ENCODE results near the gene DCP1A. TPM values are rescaled to one million over a fixed set of nuclear protein-coding genes. Genes with fewer than 3 reads are reported as not detected.
A peak's percentile ranks its signal among the peaks of the same experiment; 100 is the strongest.

DCP1A gene
- total and polyA plus RNA-seq, 9 of the 15 experiments (the other 6 are each of a cell fraction or from before 2014, with no cell fraction given) = 6.6 to 33.7 (median 13.3) TPM

DNA sequence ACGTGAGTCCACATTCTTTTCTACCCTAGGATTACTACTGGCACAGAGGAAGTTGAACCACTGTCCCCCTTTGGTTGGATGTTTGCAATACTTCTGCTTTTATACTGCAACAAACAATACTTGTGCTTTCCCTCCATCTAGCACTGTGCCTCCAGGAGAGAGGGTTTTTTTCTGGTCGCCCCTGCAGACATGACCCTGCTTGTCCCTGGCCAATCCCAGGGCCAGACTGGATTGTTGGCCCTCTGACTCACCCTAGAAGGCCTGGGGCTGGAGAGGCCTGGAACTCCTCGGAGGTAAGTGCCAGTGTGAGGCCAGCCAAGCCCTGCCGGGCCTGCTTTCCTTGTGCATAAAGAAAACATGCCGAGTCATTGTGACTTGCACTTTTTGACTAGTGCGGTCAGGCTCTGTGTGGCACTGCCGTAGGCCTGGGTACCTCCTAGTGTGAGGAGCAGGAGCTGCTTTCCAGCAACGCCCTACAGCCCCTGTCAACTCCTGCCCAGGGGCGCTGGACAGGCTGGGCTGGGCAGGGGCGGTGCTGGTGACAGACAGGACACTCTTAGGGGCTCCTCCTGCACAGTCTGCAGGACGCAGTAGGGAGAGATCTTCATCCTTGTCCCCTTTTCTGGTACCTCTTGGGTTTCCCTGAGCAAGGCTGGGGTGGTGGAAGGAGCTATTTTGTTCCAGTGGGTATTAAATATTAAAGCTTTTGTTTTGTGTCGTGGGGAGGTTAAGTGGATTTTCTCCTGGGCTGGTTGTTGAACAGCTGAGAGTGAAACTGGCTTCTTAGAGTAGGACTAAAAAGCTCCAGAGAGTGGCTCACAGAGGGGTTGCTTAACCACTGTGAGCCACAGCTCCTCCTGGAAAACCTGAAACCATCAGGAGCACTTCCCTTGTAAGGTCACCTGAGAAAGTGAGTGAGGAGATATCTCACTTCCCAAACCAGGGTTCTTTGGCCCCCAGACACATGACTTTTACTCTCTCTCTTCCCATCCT, 77.2 kb downstream of the DCP1A start (continued):
- TF ChIP-seq, protein P1, sequence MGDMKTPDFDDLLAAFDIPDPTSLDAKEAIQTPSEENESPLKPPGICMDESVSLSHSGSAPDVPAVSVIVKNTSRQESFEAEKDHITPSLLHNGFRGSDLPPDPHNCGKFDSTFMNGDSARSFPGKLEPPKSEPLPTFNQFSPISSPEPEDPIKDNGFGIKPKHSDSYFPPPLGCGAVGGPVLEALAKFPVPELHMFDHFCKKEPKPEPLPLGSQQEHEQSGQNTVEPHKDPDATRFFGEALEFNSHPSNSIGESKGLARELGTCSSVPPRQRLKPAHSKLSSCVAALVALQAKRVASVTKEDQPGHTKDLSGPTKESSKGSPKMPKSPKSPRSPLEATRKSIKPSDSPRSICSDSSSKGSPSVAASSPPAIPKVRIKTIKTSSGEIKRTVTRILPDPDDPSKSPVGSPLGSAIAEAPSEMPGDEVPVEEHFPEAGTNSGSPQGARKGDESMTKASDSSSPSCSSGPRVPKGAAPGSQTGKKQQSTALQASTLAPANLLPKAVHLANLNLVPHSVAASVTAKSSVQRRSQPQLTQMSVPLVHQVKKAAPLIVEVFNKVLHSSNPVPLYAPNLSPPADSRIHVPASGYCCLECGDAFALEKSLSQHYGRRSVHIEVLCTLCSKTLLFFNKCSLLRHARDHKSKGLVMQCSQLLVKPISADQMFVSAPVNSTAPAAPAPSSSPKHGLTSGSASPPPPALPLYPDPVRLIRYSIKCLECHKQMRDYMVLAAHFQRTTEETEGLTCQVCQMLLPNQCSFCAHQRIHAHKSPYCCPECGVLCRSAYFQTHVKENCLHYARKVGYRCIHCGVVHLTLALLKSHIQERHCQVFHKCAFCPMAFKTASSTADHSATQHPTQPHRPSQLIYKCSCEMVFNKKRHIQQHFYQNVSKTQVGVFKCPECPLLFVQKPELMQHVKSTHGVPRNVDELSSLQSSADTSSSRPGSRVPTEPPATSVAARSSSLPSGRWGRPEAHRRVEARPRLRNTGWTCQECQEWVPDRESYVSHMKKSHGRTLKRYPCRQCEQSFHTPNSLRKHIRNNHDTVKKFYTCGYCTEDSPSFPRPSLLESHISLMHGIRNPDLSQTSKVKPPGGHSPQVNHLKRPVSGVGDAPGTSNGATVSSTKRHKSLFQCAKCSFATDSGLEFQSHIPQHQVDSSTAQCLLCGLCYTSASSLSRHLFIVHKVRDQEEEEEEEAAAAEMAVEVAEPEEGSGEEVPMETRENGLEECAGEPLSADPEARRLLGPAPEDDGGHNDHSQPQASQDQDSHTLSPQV (IDR thresholded peaks at IDR 0.05) = peak; percentile 99
- no peak for TF ChIP-seq ATF1 (CRISPR knock-in tag; IDR thresholded peaks at IDR 0.05)
- peak; percentile 41; the same call in 1 of the 2 replicates for TF ChIP-seq ATF1 (tag; IDR thresholded peaks at IDR 0.05)
- TF ChIP-seq KLF13 (tag; IDR thresholded peaks at IDR 0.05; ENCODE audit: borderline replicate concordance, low read depth) = 0 out of 2 replicates have a peak, but pooled peaks have one; percentile 58
- TF ChIP-seq POLR2AphosphoS2 (IDR thresholded peaks at IDR 0.05; ENCODE audit: low read length) = no peak
- peak; percentile 66; the same call in 1 of the 2 replicates for TF ChIP-seq ZNF311 (CRISPR knock-in tag; IDR thresholded peaks at IDR 0.05)
- TF ChIP-seq GATAD2B (IDR thresholded peaks at IDR 0.05; ENCODE audit: borderline replicate concordance) = no peak
- TF ChIP-seq POLR2B (IDR thresholded peaks at IDR 0.05; ENCODE audit: low read depth, partially characterized antibody) = peak; percentile 31
- TF ChIP-seq, protein P2, sequence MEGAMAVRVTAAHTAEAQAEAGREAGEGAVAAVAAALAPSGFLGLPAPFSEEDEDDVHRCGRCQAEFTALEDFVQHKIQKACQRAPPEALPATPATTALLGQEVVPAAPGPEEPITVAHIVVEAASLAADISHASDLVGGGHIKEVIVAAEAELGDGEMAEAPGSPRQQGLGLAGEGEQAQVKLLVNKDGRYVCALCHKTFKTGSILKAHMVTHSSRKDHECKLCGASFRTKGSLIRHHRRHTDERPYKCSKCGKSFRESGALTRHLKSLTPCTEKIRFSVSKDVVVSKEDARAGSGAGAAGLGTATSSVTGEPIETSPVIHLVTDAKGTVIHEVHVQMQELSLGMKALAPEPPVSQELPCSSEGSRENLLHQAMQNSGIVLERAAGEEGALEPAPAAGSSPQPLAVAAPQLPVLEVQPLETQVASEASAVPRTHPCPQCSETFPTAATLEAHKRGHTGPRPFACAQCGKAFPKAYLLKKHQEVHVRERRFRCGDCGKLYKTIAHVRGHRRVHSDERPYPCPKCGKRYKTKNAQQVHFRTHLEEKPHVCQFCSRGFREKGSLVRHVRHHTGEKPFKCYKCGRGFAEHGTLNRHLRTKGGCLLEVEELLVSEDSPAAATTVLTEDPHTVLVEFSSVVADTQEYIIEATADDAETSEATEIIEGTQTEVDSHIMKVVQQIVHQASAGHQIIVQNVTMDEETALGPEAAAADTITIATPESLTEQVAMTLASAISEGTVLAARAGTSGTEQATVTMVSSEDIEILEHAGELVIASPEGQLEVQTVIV (CRISPR knock-in tag; IDR thresholded peaks at IDR 0.05; ENCODE audit: borderline replicate concordance) = no peak
- TF ChIP-seq MYC (IDR thresholded peaks at IDR 0.05; ENCODE audit: low read depth, low read length) = peak; percentile 40; the same call in 1 of the 2 replicates
- TF ChIP-seq MYC (CRISPR knock-in tag; IDR thresholded peaks at IDR 0.05; ENCODE audit: borderline replicate concordance, low read depth) = no peak
- TF ChIP-seq, protein P3, sequence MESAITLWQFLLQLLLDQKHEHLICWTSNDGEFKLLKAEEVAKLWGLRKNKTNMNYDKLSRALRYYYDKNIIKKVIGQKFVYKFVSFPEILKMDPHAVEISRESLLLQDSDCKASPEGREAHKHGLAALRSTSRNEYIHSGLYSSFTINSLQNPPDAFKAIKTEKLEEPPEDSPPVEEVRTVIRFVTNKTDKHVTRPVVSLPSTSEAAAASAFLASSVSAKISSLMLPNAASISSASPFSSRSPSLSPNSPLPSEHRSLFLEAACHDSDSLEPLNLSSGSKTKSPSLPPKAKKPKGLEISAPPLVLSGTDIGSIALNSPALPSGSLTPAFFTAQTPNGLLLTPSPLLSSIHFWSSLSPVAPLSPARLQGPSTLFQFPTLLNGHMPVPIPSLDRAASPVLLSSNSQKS (CRISPR knock-in tag; IDR thresholded peaks at IDR 0.05) = no peak
- no peak for TF ChIP-seq ZNF778 (CRISPR knock-in tag; IDR thresholded peaks at IDR 0.05)
- TF ChIP-seq, protein P4, sequence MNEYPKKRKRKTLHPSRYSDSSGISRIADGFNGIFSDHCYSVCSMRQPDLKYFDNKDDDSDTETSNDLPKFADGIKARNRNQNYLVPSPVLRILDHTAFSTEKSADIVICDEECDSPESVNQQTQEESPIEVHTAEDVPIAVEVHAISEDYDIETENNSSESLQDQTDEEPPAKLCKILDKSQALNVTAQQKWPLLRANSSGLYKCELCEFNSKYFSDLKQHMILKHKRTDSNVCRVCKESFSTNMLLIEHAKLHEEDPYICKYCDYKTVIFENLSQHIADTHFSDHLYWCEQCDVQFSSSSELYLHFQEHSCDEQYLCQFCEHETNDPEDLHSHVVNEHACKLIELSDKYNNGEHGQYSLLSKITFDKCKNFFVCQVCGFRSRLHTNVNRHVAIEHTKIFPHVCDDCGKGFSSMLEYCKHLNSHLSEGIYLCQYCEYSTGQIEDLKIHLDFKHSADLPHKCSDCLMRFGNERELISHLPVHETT (CRISPR knock-in tag; conservative IDR thresholded peaks at IDR 0.05 in 1 of 2, IDR thresholded peaks at IDR 0.05 in 1 of 2) = peak in 1 of 2 experiments; percentile 67; a peak in 2 of 4 replicates

All from K562 (cell line).